ENCODE data around the gene ZGLP1. TPM values are rescaled to one million over a fixed set of nuclear protein-coding genes. Genes with fewer than 3 reads are reported as not detected.
A peak's percentile ranks its signal among the peaks of the same experiment; 100 is the strongest.

Gene ZGLP1
- total and polyA plus RNA-seq, 9 donors, result 1.9 to 5.6 (median 3.8) TPM

GRCh38 chr19:10317045-10317856 lies 7.6 kb upstream of the ZGLP1 start:
- no peaks in the 10 kb centered on the region for H3K27me3 ChIP-seq (ENCODE audit: control insufficient read depth, insufficient read depth, low read length)
- peaks cover 47% of the 10 kb centered on the region for H3K36me3 ChIP-seq (ENCODE audit: control insufficient read depth, insufficient read depth, low read length)
- DNase-seq, result no peak
- no peak overlapping the region for H3K4me3 ChIP-seq (ENCODE audit: low read length)
- H3K4me1 ChIP-seq (ENCODE audit: control insufficient read depth, insufficient read depth, low read length), result peaks cover 3% of the 10 kb centered on the region
- 83% methylated on average over 10 of the region's 29 CpGs for WGBS (ENCODE audit: insufficient coverage)
- H3K27ac ChIP-seq (ENCODE audit: low read length), result no peak overlapping the region
- H3K9me3 ChIP-seq (replicated peaks; ENCODE audit: control insufficient read depth, low read depth, low read length), result no peaks in the 10 kb centered on the region

DNA sequence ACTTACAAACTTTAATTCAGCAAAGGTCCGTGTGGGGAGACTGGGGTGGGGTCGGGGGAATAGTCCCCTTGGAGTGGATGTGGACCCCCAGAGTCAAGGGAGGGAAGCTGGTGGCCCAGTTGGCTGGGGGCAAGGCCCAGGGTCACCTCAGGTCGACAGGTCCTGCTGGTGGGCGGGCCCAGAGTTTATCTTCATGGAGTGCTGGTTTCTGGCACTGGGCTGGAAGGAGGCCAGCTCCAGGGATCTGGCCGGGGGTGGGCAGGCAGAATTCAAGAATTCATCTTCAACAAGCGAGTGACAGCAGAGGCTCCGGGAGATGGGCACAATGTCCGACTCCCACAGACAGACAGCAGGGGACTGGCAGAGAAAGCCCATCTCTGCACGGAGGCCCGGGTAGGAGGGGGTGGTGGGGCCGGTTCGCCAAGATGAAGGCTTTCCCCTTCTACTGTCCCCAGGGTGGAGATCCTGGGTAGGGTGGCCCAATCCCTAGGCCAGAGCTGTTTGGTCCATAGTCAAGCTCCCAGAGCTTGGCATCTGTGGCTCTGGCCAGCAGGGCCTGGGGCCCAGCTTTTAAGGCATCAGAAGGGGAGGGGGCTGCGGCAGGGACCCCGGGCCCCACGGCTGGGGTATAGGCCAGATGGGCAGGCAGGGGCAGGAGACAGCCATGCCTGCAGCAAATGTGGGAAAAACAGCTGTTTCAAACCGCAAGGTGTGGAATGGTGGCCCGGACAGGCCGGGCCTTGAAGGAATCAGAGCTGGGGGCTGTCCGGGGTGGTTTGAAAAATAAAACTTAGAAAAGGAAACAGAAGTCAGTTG lies 6.8 kb upstream of the ZGLP1 start:
- H3K27ac ChIP-seq (ENCODE audit: low read length), result no peak overlapping the region
- no peaks in the 10 kb centered on the region for H3K27me3 ChIP-seq (ENCODE audit: control insufficient read depth, insufficient read depth, low read length)
- no peak overlapping the region for H3K4me3 ChIP-seq (ENCODE audit: low read length)
- 66% methylated on average over 17 of the region's 19 CpGs for WGBS (ENCODE audit: insufficient coverage)
- DNase-seq, result no peak
- H3K4me1 ChIP-seq (ENCODE audit: control insufficient read depth, insufficient read depth, low read length), result peaks cover 3% of the 10 kb centered on the region
- no peaks in the 10 kb centered on the region for H3K9me3 ChIP-seq (replicated peaks; ENCODE audit: control insufficient read depth, low read depth, low read length)
- peaks cover 40% of the 10 kb centered on the region for H3K36me3 ChIP-seq (ENCODE audit: control insufficient read depth, insufficient read depth, low read length)

DNA sequence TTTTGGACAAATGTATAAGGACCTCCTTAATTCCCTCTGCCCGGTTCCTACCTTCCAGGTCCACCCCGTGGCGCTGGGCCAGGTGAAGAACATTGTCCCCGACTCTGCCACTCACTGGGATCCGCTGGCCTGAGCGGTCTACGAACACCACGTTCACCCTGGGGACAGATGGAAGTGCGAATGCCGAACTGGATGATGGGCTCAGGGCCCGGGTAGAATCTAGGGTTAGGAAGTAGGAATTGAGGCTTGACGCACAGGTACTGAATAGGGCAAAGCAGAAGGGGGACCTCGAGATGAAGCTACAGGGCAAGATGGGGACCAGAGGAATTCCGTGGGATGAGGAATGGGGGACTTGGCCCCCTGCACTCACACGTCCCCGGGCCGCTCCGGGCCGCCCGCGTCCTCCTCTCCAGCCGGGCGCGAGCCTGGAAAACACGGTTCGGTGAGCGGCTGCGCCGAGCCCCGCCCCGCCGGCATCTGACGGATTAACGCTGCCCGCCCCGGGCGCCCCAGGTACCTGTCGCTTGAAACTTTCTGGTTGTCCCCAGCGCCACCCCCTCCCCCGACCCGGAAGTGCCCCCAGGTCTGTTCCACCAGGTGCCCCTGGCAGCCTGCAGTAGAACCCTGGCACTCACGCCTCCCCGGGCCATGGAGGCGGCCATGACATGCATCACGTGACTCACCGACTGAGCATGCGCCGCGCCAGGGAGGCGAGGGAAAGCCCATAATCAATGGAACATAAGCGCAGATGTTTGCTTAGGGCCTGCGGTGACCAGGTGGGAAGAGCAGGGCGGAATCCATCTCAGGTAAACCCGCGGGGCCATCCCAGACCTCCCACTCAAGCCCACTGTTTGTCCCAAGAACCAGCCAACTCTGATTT lies 6.0 kb upstream of the ZGLP1 start, which contains the start of gene FDX2:
FDX2 (minus strand) TSS at position 681 of the 880 bp plus-strand sequence; CDS start at position 662, 19 bp downstream.
- H3K9me3 ChIP-seq (replicated peaks; ENCODE audit: control insufficient read depth, low read depth, low read length), result no peaks in the 10 kb centered on the region
- DNase-seq, result peak; percentile 91
- H3K4me3 ChIP-seq (ENCODE audit: low read length), result peak within 1 kb of the TSS; percentile 89
- 1% methylated on average over 50 of the region's 55 CpGs for WGBS (ENCODE audit: insufficient coverage)
- peaks cover 36% of the 10 kb centered on the region for H3K36me3 ChIP-seq (ENCODE audit: control insufficient read depth, insufficient read depth, low read length)
- no peaks in the 10 kb centered on the region for H3K27me3 ChIP-seq (ENCODE audit: control insufficient read depth, insufficient read depth, low read length)
- peaks cover 3% of the 10 kb centered on the region for H3K4me1 ChIP-seq (ENCODE audit: control insufficient read depth, insufficient read depth, low read length)
- no peak within 1 kb of the TSS for H3K27ac ChIP-seq (ENCODE audit: low read length)

DNA sequence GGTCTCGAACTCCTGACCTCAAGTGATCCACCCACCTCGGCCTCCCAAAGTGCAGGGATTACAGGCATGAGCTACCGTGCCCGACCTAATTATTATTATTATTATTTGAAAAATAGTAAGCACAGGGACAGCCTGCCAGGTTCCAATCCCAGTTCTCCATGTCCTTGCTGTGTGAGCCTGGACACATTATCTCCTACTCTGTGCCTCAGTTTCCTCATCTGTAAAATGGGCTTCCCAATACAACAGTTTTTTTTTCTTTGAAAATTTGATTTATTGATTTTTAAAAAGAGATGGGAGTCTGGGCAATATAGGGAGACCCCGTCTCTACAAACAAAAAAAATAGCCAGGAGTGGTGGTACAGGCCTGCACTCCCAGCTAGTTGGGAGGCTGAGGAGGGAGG lies 3.3 kb downstream of the ZGLP1 start:
- no peak for DNase-seq
- peaks cover 17% of the 10 kb centered on the region for H3K36me3 ChIP-seq (ENCODE audit: control insufficient read depth, insufficient read depth, low read length)
- no peak overlapping the region for H3K27ac ChIP-seq (ENCODE audit: low read length)
- no peaks in the 10 kb centered on the region for H3K4me1 ChIP-seq (ENCODE audit: control insufficient read depth, insufficient read depth, low read length)
- no peaks in the 10 kb centered on the region for H3K9me3 ChIP-seq (replicated peaks; ENCODE audit: control insufficient read depth, low read depth, low read length)
- WGBS (ENCODE audit: insufficient coverage), result 100% methylated on average over 1 of the region's 5 CpGs
- H3K27me3 ChIP-seq (ENCODE audit: control insufficient read depth, insufficient read depth, low read length), result peaks cover 3% of the 10 kb centered on the region
- H3K4me3 ChIP-seq (ENCODE audit: low read length), result no peak overlapping the region

DNA sequence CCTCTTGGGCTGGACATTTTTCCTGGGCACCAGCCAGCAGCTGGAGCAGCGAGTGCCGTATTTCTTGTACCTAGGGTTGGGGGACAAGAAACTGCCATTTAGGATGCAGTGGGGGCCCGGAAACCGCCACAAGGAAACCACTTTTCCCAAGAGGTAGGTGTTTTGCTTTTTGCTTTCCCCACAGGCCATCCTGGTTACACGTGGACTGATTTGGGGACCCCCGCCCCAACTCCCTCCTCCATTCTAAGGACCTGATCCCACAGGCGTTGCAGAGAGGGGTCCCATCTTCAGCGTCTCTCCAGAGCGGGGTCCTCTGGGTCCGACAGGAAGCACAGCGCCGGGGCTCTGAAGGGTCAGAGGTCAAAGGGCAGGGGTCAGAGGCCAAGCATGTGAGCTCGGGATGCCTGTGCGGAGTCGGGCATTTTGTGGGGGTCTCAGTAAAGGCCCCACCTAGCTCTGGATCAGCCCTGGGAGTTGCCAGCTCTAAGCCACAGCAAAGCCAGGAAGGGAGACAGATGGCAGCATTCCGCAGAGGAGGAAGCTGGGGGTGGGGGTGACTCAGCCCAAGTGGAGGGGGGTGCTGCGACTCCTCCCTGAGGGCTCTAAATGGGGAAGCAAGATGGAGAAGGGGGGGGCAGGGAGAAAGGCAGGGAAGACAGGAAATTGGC lies 4.3 kb downstream of the ZGLP1 start:
- Histone ChIP-seq H3K9me3 (replicated peaks; ENCODE audit: control insufficient read depth, low read depth, low read length) (no peaks in the 10 kb centered on the region), H3K4me1 (ENCODE audit: control insufficient read depth, insufficient read depth, low read length) (no peaks in the 10 kb centered on the region), H3K36me3 (ENCODE audit: control insufficient read depth, insufficient read depth, low read length) (peaks cover 9% of the 10 kb centered on the region), H3K27ac (ENCODE audit: low read length) (no peak overlapping the region), H3K27me3 (ENCODE audit: control insufficient read depth, insufficient read depth, low read length) (peaks cover 6% of the 10 kb centered on the region), H3K4me3 (ENCODE audit: low read length) (no peak overlapping the region)
- DNase-seq, result no peak
- 65% methylated on average over 11 of the region's 17 CpGs for WGBS (ENCODE audit: insufficient coverage)

- no peak overlapping the region for H3K4me3 ChIP-seq (ENCODE audit: low read length)
- H3K27me3 ChIP-seq (ENCODE audit: control insufficient read depth, insufficient read depth, low read length), result peaks cover 52% of the 10 kb centered on the region
- WGBS (ENCODE audit: insufficient coverage), result 47% methylated on average over 9 of the region's 14 CpGs
- peaks cover 5% of the 10 kb centered on the region for H3K36me3 ChIP-seq (ENCODE audit: control insufficient read depth, insufficient read depth, low read length)
- H3K4me1 ChIP-seq (ENCODE audit: control insufficient read depth, insufficient read depth, low read length), result peaks cover 14% of the 10 kb centered on the region
- DNase-seq, result no peak
- H3K27ac ChIP-seq (ENCODE audit: low read length), result no peak overlapping the region
- H3K9me3 ChIP-seq (replicated peaks; ENCODE audit: control insufficient read depth, low read depth, low read length), result no peaks in the 10 kb centered on the region
Measured at GRCh38 chr19:10299545-10300458, 9.8 kb downstream of the ZGLP1 start.

- no peak for DNase-seq
- Histone ChIP-seq H3K4me3 (ENCODE audit: low read length) (no peak overlapping the region), H3K27me3 (ENCODE audit: control insufficient read depth, insufficient read depth, low read length) (peaks cover 85% of the 10 kb centered on the region), H3K4me1 (ENCODE audit: control insufficient read depth, insufficient read depth, low read length) (peaks cover 33% of the 10 kb centered on the region), H3K9me3 (replicated peaks; ENCODE audit: control insufficient read depth, low read depth, low read length) (no peaks in the 10 kb centered on the region), H3K36me3 (ENCODE audit: control insufficient read depth, insufficient read depth, low read length) (no peaks in the 10 kb centered on the region), H3K27ac (ENCODE audit: low read length) (no peak overlapping the region)
- under 1% methylated on average over 48 of the region's 58 CpGs for WGBS (ENCODE audit: insufficient coverage)
Measured at GRCh38 chr19:10295847-10296591, 13.6 kb downstream of the ZGLP1 start.

DNA sequence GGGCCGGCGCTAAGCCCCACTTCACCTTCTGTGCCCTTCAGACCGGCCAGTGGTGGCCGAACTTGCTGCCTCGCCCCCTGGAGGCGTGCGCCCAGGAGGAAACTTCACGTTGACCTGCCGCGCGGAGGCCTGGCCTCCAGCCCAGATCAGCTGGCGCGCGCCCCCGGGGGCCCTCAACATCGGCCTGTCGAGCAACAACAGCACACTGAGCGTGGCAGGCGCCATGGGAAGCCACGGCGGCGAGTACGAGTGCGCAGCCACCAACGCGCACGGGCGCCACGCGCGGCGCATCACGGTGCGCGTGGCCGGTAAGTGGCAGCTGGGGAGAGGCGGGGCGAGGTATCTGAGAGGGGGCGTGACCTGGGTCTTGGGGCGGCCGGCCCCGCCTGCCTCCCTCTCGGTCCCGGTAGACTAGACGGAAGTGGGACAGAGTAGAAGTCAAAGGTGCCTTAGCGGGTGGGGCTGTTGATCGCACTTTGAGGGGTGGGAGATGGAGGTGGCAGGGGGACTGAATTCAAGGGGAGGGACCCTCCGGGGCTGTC lies 14.2 kb downstream of the ZGLP1 start:
- peaks cover 39% of the 10 kb centered on the region for H3K4me1 ChIP-seq (ENCODE audit: control insufficient read depth, insufficient read depth, low read length)
- no peak overlapping the region for H3K4me3 ChIP-seq (ENCODE audit: low read length)
- H3K9me3 ChIP-seq (replicated peaks; ENCODE audit: control insufficient read depth, low read depth, low read length), result no peaks in the 10 kb centered on the region
- H3K36me3 ChIP-seq (ENCODE audit: control insufficient read depth, insufficient read depth, low read length), result no peaks in the 10 kb centered on the region
- WGBS (ENCODE audit: insufficient coverage), result under 1% methylated on average over 46 of the region's 48 CpGs
- H3K27ac ChIP-seq (ENCODE audit: low read length), result no peak overlapping the region
- peaks cover 91% of the 10 kb centered on the region for H3K27me3 ChIP-seq (ENCODE audit: control insufficient read depth, insufficient read depth, low read length)
- no peak for DNase-seq
